Endometrial microvascular endothelial cells (primary cell): ENCODE data around the gene AFDN. TPM values are rescaled to one million over a fixed set of nuclear protein-coding genes. Genes with fewer than 3 reads are reported as not detected.

Source experiments
- in situ Hi-C: cut with HindIII; loops from 2 replicates; pipeline ENCODE4 v1.10.0; 2017; ENCODE audit warnings: low sequenced_read_pairs, low pct_unique_long_range_greater_than_20kb; ENCODE audit errors: inconsistent ontology term
- total RNA-seq: library from RNA; depleted of rRNA; stranded (reverse); fragments of >200 nt; gene quantifications from one replicate; pipeline ENCODE4 v1.2.3, GENCODE V29; 2015; ENCODE audit errors: inconsistent ontology term

Gene AFDN
- total RNA-seq, 1 donor from 2014 or later, result 43.0 TPM

DNA sequence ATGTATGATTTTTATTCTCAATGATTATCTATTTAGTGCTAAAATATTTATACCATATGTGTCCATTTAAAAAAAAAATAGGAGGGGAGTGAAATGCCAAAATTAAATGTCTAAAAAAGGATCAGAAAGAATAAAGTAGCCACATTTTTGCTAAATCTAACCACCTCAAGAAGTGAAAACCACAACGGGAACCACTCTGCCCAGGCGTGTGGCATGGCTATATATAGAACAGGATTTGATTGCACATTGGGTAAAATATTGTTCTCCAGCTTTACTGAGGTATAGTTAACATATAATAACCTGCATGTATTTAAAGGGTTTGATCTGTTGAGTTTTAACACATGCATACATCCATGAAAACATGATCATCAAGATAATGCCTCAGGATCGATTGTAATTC, 19.0 kb upstream of the AFDN start:
- in situ Hi-C loops, result no loop called here

DNA sequence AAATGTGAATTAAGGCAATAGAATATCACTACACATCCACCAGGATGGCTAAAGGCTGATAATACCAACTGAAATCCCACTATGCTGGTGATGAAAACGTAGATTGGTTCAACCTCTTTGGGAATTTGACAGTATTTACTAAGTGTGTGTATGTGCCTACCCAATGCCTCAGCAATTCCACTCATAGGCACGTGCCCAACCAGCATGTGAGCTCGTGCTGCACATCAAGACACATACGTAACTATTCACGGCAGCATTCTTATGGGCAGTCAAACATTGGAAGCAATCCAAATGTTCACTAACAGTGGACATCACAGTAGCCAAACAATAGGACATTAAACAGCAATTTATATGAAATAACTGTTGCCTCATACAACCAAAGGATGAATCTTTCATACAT, 15.7 kb upstream of the AFDN start:
- in situ Hi-C loops, result no loop called here

DNA sequence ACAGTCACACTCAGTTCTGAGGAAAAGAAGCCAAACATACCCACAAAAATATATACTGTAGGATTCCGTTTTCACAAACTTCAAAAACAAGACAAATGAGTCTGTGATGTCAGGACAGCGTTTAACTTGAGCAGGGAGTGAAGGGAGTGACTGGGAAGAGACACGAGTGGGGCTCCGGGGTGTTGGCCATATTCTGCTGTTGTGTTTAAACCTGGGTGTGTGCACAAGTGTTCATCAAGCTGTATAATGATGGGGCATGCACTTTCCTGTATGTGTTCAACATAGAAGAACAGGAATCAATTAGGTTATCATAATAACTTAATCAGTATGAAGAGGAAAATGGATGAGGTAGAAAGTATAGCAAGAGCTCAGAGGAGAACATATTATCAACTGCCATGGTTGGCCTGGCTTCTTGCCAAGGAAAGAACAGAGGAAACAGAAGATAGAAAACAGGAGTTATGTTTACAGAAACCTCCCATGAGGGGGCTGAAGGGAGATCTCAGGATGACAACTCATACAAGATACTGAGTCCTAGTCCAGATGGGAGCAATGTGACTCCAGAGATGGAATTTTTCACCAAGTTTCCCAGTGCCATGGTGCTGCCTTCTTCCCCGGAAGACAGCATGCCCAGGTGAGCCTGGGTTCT, 15.1 kb upstream of the AFDN start:
- in situ Hi-C loops, result no loop called here

DNA sequence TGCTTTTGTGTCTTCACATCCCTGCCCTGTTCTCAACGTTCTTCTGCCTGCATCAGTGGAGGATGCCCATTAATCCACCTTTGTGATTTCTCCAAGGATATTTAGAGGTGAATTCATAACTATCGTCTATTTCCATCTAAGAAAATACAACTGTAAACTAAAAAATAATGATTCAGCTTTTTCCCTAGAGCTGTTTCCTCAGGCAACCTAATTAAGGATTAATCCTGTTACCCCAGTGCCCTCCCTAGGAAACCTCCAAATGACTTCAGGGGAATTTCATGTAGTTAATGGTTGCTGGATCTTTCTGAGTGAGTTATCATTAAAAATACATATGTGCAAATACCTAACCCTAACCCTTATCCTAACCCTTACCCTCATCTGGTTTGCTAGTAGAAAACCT, 14.6 kb upstream of the AFDN start:
- in situ Hi-C loops, result no loop called here

DNA sequence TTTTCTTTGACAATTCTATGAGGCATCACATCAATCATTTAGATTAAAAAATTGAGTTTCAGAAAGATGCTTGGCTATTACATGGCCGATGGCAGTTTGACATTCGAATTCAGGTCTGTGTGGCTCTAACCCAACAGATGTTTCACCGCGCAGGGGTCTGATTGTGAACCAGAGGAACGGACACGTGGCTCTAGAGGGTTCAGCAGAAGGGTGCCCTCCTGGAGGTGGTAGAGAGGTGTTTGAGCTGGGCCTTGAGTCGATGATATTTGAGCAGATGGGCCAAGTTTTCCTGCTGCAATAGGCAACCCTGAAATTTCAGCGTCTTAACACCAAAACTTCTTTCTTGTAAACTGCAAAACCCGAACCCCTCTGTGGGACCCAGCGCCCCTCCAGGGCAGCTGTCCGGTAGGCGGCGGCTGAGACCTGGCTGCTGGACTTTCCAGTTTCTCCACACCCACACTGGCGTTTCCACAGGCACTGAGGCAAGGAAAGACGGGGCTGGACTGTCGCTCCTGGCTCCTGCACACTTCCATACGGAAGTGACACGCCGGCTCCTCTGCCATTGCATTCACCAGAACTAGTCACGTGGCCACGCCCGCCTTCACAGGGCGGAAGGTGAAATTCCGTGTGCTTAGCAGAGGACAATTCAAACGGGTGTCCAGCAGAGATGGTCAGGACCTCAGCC, 11.3 kb upstream of the AFDN start:
- in situ Hi-C loops, result no loop called here

DNA sequence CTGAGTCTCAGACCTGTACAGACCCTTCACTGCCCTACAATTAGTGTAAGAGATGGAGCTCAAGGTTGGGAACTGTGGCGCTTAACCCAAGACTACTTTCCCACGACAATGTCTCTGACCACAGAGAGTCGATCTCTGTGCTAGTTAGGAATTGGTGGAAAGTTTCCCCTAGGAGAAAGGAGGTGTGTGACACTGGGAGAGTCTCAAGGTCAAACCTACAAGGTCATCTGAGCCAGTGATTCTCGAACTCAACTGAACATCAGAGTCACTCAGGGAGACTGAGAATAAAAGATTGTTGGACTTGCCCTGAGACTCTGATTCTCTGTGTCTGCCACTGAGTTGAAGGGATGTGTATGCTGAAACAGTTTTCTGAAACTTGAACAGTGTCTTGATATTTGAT, 9.7 kb upstream of the AFDN start:
- in situ Hi-C loops, result no loop called here

DNA sequence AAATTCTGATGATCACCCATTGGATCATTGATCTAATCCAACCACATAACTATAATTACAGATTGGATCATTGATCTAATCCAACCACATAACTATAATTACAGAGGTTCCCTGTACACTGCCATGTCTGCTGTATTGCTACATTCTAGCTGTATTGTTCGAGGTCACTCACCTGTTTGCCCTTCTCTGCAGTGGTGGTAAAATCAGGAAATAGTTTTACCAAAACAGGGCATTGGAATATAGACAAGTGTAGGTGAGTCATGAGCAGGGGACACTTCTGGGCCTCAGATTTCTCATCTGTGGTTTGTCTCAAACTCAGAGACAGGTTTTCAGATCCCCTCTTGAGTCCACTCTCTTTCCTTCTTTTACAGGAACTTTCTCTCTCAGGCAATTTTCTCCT, 9.0 kb upstream of the AFDN start:
- in situ Hi-C loops, result no loop called here

DNA sequence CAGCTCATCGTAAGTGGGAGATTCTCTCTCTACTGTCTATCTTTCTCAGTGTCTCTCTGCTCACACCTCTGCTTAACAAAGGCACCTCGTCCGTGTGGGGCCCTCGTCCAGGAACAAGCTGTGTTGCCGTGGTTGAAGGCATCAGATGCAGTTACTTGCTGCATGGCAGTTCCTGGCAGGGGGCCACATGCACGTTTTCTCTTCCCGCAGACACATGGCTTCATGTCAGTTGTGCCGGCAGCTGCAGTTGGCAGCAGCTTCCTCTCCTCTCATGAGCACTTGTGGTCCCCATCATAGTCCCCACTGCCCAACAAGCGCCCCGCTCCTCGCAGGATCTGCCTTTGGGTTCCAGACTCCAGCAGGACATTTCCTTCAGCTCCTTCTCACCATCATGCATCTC, 7.1 kb upstream of the AFDN start:
- in situ Hi-C loops, result no loop called here

DNA sequence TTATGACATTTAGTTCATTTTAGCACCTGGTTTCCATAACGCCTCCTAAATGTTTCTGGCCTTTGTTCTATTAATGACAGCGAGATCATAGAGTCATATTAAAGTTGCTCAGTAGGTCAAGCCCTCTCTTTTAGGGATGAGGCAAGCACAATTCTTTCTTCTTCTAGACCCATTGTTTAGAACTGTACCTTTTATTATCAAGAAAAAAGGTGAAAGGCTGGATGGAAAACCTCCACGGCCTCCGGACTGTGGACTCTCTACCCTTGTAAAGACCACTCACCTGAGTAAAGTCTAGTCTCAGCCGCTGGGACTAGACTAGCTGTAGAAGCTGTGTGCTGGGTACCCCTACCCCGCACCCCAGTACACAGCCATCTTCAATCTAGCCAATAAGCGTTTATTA, 6.0 kb upstream of the AFDN start:
- in situ Hi-C loops, result no loop called here

DNA sequence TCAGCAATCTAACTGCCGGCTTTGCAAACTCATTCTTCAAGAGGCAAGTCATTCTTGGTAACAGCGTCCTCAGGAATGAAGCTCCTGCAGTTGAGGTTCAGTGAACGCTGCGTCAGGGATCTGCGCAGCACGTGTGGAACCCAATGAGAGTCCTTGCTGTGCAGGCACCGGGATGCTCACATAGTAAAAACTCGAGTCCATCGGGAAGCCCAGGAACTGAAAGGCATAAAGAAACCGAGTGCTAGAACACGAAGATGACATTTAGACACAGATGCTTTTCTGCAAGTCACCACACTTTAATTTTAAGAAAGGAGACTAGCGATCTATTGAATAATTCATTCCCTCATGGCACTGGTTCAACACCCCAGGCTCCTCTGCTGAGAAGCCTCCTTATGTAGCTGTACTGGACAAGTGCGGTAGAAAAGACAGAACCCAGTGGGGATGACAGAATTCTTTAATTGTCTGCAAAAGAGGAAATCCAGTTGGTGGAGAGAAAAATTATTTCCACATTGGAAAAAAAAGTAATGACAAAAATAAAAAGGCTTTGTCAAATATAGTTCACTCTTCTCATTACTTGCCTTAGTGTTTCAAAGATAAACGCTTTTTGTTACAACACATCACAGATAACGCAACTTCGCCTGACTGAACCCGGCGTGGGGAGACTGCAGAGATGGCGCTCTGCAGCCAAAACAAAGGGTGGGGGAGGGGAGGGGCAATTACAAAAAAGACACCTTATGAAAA, 1.9 kb upstream of the AFDN start:
- in situ Hi-C loops, result no loop called here

DNA sequence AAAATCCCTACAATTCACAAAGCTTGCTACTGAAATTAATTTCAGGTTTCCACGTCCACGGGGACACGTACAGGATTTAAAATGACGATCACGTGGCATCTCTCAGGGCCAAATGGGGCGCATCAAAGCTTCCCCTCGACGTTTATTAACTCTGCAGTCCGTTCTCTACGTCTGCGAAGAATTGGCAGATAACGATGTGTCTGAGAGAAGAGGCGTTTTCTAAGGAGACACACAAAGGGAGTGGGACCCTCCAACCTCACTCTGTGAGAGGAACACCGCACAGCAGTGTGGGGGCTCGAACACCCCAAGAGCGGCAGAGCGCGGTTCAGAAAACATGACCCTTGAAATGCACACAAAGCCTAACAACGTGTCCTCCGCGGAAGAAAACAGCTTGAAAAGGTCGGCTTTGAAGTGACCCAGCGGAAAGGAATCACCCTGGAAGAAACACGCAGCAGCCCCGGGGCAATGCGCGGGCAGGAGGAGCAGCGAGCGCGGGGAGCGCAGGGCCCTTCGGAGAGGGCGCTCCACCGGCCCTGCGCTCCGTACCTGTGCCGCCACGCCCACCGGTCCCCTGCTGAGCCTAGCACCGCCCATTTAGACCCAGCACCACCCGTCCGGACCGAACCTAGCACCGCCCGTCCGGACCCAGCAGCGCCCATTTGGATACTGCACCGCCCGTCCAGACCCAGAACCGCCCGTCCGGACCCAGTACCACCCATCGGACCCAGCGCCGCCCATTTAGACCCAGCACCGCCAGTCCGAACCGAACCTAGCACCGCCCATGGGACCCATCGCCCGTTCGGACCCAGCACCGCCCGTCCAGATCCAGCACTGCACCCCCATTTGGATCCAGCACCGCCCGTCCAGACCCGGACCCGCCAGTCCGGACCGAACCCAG, 1.1 kb upstream of the AFDN start:
- in situ Hi-C loops, result no loop called here

DNA sequence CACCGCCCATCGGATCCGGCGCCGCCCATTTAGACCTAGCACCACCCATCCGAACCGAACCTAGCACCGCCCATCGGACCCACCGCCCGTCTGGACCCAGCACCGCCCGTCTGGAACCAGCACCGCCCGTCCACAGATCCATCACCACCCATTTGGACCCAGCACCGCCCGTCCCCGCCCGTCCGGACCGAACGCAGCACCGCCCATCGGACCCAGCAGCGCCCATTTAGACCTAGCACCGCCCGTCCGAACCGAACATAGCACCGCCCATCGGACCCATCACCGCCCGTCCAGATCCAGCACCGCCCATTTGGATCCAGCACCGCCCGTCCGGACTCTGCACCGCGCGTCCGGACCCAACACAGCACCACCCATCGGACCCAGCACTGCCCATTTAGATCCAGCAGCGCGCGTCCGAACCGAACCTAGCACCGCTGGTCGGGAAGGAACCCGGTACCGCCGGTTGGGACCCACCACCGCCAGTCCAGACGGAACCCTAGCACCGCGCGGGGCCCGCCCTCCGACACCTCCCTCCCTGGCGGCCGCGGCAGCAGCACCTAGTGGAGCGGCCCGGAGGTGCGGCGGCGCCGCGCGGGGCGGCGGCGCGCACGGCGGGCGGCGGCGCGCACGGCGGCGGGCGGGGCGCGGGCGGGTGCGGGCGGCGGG, 348 bp upstream of the AFDN start:
- in situ Hi-C loops, result no loop called here

DNA sequence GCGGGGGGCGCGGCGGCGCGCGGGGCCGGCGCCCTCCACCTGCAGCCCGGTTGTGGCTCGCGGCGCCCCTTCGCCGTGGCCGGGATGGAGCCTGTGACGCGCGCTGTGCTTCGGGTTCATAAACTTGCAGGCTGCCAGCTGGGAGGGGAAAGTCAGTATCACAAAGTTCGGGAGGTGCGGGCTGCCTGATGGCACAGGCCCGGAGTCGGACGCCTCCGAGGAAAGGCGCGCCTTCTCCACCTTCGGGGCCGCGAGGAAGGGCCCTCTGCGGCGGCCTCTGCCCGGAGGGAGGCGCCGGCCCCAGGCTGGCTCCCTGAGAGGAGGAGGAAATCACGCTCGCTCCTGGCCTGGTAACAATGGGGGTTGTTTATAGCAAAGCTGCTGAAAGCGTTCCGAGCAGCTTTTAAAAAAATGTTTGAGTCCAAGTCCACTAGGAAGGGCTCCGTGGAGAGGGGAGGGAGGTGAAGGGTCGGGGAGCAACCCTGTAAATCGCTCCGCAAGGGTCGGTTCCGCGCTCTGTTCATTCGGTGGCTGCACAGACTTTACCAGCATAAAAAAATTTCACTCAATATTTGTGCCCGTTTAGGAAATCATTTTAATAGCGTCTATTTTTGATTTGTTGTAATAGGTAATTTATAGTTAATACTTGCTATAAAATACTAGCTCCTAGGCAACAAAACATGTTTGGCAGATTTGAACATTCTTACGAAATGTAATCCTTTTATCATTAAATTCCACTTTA, 1.0 kb downstream of the AFDN start:
- in situ Hi-C loops, result no loop called here

DNA sequence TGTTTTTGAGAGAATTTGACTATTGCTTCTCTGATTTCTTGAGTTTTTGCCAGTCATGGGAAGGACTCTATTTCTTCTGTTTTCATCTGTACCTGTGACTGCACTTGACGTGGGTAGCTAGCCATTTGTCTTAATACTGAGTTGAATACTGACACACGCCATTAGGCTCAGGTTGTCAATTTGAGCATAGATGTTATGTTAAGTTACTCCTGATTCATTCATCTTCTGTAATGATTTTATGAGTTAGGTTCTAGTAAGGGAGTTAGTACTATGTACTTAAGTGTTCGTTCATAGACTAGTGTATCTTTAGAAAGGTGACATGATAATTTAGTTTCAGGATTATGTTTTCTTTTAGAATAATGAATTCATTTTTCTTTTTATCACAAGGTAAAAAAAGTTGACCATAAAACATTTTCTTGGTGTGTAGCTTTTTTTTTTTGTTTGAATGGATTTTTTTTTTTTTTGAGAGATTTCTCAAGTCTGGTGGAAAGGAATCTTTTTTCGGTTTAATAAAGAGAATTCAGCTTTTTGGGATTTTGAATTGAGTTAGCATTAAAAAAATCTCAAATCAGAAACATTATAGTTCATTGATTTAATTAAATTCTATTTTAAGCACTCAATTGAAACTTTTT, 1.7 kb downstream of the AFDN start:
- in situ Hi-C loops, result no loop called here

DNA sequence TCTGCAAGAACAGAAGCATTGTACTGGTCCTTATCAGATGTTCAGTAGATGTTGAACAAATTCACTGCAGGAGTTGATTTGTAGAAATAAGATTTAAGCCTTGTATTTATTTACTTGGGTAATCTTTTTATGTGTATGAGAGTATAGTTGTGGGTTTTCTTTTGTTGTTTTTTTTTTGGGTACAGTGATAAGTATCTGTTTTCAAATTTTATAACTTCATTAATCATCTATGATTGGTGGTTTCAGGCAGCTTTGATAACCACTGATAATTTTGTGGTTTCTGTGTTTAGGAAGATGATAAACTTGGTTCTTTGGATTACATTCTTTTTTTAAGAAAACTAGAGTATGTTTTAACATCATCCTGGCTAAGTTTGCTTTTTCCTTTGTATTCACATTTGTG, 2.8 kb downstream of the AFDN start:
- in situ Hi-C loops, result no loop called here

DNA sequence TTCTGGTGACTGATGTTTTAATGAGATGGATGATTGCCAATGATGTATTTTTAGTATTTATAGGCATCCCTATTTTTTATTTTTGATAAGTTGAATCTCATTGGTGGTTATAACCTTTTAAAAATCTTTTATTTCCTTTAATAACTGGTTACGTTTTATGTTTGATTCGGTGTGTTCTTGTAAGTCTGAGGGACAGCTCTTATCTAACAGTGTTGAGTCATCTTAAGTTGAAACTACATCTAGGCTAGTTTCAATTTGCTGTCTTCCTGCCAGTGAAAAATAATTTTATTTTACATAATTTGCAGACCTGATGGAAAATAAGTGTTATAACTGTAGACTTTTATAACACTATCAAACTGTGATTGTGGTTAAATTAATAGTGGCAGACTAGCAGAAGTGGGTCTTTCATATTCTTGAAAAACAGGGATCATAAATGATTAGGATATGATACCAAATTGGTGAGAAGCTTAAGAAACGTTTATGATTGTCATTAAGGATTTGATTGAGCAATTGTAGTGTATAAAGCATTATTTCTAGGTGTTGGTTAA, 4.6 kb downstream of the AFDN start:
- in situ Hi-C loops, result no loop called here

DNA sequence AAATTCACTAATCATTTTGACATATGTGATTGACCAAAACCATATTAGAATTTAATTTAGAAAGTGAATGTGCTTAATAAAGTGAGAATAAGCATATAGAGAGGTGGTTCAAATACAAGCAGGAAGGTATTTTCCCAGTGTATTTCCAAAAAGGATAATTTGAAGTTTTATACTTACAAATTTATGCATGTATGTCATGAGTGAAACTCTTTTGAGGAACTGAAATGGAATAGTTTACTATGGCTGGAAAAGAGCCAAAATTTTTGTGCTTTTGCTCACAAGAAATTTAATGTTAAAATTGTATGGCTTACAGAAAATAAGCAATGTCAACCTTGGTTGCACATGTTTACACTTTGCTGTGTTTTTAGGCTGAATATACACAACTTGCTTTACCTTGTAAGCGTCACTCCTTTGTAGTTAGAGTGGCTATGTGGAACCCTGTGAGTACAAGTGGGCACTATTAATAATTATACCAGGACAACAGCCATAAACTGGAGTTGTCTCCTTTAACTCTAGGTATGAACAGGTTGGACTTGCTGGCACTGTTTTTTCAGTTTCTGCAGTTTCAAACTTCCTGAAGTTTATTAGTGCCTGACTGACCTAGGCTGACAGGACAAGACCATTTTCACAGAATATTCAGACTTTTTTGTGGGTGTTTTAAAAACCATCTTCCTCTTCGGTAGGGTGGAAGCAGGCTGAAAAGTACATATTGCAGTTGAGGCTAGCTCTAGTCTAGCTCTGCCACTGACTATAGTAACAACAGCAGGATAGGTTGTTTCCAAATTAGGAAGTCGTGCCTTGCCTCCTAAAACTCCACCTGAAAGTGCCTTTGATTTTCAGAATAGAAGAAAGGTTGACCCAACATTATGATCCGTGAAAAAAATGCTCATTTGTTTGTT, 6.0 kb downstream of the AFDN start:
- in situ Hi-C loops, result no loop called here
